ENCODE measurements around the gene SLC25A25. TPM values are rescaled to one million over a fixed set of nuclear protein-coding genes. Genes with fewer than 3 reads are reported as not detected.

SLC25A25 gene
- total RNA-seq, 1 donor from 2014 or later, result 9.7 TPM

DNA sequence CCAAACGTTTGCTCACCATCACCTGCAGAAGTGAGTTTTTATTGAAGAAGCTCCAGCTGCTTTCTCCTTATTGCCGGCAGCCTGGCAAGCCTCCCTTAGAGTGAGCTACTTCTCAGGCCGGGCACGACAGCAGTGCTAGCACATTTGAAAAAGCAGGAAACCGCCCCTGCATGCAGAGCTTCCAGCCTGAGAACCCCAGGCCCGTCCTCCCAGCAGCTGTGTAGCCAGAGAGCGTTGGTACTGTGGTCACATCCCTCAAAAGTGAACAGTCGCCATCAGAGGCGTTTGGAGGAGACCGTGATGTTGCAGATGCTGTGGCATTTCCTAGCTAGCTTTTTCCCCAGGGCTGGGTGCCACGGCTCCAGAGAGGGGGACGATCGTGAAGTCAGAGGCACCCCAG lies 23.5 kb downstream of the SLC25A25 start:
- TF ChIP-seq, protein P1, sequence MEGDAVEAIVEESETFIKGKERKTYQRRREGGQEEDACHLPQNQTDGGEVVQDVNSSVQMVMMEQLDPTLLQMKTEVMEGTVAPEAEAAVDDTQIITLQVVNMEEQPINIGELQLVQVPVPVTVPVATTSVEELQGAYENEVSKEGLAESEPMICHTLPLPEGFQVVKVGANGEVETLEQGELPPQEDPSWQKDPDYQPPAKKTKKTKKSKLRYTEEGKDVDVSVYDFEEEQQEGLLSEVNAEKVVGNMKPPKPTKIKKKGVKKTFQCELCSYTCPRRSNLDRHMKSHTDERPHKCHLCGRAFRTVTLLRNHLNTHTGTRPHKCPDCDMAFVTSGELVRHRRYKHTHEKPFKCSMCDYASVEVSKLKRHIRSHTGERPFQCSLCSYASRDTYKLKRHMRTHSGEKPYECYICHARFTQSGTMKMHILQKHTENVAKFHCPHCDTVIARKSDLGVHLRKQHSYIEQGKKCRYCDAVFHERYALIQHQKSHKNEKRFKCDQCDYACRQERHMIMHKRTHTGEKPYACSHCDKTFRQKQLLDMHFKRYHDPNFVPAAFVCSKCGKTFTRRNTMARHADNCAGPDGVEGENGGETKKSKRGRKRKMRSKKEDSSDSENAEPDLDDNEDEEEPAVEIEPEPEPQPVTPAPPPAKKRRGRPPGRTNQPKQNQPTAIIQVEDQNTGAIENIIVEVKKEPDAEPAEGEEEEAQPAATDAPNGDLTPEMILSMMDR (IDR thresholded peaks at IDR 0.05; ENCODE audit: unreplicated experiment), result no peak
- H3K4me3 Mint-ChIP-seq (ENCODE audit: low read depth), result no peak overlapping the region
- no peaks in the 10 kb centered on the region for H3K9me3 Mint-ChIP-seq (ENCODE audit: low read depth)
- DNase-seq (ENCODE audit: low spot score, unreplicated experiment), result no peak
- H3K4me1 Mint-ChIP-seq (ENCODE audit: low read depth), result peaks cover 14% of the 10 kb centered on the region
- H3K27me3 Mint-ChIP-seq, result no peaks in the 10 kb centered on the region
- H3K27ac Mint-ChIP-seq, result no peak overlapping the region
- H3K36me3 Mint-ChIP-seq (ENCODE audit: insufficient read depth), result no peaks in the 10 kb centered on the region

DNA sequence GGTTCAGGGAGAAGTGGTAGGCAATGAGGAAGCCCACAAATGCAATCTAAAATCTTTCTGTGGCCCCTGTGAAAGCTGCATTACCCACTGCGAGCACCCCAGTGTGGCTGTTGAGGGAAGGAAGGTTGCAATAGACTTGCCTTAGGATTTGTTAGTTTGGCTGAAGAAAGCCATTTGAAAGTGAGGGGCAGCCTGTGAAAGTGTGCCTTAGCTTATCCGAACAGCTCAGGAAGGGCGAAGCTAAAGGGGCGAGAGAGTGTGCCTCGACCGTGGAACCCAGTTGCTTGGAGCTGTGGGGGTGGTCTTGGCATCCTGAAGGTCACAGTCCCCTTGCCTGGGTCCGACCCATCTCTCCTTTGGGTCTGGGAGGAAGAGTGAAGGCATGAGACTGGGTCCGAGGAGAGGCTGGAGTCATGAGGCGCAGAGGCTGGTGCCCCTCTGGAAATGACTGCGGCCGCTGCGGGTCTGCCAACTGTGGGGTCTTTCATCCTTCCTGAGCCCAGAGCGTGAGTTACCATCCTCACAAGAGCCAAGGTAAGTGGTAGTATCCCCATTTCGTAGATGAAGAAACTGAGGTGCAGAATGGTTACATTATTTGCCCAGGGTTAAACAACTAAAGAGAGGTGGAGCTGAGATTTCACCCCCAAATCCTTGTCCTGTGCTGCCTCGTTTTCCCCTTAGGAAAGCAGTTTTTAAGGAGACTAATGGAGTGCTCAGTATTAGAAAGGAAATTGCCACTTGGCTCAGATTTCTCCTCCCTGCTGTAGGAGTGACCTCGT lies 24.4 kb downstream of the SLC25A25 start:
- TF ChIP-seq, protein P1 (IDR thresholded peaks at IDR 0.05; ENCODE audit: unreplicated experiment), result no peak
- Mint-ChIP-seq H3K4me1 (ENCODE audit: low read depth) (peaks cover 14% of the 10 kb centered on the region), H3K9me3 (ENCODE audit: low read depth) (no peaks in the 10 kb centered on the region), H3K27ac (no peak overlapping the region), H3K27me3 (no peaks in the 10 kb centered on the region), H3K4me3 (ENCODE audit: low read depth) (no peak overlapping the region), H3K36me3 (ENCODE audit: insufficient read depth) (no peaks in the 10 kb centered on the region)
- no peak for DNase-seq (ENCODE audit: low spot score, unreplicated experiment)

DNA sequence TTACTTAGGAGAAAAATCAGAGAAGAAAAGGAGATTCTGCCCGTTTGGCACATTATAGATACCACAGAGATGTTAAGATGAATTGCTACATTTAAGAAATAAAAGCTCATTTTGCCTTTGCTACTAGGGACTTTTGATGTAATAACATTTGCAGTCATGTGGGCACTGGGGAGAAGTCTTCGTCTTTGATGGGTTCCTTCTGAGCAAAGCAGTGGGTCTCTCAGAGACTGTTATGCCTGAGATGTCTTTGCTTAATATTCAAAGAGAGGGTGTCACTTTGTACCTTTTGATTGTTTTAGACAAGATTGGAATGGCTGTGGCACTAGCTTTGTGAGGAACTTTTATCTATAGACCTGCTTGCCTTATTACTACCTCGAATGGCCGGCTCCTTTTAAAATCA lies 25.0 kb downstream of the SLC25A25 start:
- Mint-ChIP-seq H3K4me1 (ENCODE audit: low read depth) (peaks cover 11% of the 10 kb centered on the region), H3K9me3 (ENCODE audit: low read depth) (no peaks in the 10 kb centered on the region), H3K36me3 (ENCODE audit: insufficient read depth) (no peaks in the 10 kb centered on the region), H3K27ac (no peak overlapping the region), H3K4me3 (ENCODE audit: low read depth) (no peak overlapping the region), H3K27me3 (no peaks in the 10 kb centered on the region)
- TF ChIP-seq, protein P1 (IDR thresholded peaks at IDR 0.05; ENCODE audit: unreplicated experiment), result no peak
- DNase-seq (ENCODE audit: low spot score, unreplicated experiment), result no peak

DNA sequence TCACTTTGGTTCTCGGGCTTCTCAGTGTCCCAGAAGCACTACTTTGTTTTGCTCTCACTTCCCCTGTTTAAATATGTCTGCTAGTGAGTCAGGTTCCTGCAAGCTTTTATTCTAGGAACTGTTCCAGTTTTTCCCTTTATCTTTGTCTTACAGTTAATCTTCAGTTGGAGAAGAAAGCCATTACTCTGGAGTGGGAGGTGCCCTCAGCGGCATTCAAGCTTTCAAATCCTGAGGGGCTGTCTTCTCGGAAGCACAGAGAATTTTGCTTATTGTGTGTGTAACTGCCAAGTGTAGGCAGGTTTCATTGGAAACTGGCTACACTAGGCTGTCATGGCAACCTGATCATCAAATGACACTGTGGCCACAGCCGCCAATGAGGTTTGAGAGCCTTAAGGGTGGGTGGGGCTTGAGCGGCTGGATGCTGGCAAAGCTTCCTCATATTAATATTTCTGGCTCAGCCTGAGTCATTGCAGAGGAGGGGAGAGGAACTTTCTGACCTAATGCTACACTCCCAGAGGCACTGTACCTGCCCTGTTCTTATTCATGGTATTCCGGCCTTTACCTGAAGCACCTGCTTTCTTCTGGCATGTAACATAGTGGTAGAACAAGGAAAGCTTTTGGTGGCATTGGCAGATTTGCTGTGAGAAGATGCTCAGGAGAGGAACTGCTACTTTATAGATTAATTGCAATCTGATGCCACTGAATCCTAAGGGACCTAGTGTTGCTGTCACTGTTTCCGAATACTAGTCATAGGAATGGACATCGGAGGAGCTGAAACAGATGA lies 26.3 kb downstream of the SLC25A25 start:
- Mint-ChIP-seq H3K4me1 (ENCODE audit: low read depth) (peaks cover 21% of the 10 kb centered on the region), H3K27me3 (no peaks in the 10 kb centered on the region), H3K9me3 (ENCODE audit: low read depth) (no peaks in the 10 kb centered on the region), H3K27ac (peak overlapping the region; percentile 88), H3K4me3 (ENCODE audit: low read depth) (no peak overlapping the region), H3K36me3 (ENCODE audit: insufficient read depth) (no peaks in the 10 kb centered on the region)
- TF ChIP-seq, protein P1 (IDR thresholded peaks at IDR 0.05; ENCODE audit: unreplicated experiment), result no peak
- no peak for DNase-seq (ENCODE audit: low spot score, unreplicated experiment)

DNA sequence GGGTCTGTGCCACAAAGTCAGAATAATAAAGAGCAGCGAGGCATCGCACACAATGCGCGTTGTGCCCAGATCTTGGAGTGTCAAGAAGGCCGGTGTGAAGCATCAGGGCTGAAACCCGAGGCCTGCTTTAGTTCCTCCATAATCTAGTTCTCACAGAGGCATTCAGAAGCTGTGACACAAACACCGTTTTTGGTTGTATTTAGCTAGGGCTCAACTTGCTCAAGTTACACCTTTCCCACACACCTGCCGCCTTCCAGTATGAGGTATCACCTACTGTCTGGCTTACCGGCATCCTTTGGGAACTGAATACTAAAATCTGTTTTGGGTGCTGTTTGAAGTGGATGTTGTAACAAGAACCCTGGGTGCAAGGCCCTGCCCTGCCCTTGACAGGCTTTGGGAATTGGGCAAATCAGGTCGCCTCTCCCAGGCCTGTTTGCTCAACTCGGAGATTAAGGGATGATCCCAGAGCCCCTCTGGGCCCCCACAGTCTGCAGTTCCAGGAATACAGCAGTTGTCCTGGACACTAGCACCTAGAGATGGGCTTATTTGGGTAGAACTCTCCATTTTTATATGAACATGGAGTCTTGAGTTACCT lies 27.0 kb downstream of the SLC25A25 start:
- TF ChIP-seq, protein P1 (IDR thresholded peaks at IDR 0.05; ENCODE audit: unreplicated experiment), result no peak
- no peak for DNase-seq (ENCODE audit: low spot score, unreplicated experiment)
- Mint-ChIP-seq H3K36me3 (ENCODE audit: insufficient read depth) (no peaks in the 10 kb centered on the region), H3K4me1 (ENCODE audit: low read depth) (peaks cover 24% of the 10 kb centered on the region), H3K9me3 (ENCODE audit: low read depth) (no peaks in the 10 kb centered on the region), H3K27me3 (no peaks in the 10 kb centered on the region), H3K4me3 (ENCODE audit: low read depth) (no peak overlapping the region), H3K27ac (no peak overlapping the region)
